Suppressor macrophage (primary cell): ENCODE results near the gene DDX25.

Experiments used
- DNase-seq, 4 experiments: peaks; one replicate each; pipeline ENCODE4 v3.0.0-alpha.2; 2020 to 2022

The DDX25 gene

DNA sequence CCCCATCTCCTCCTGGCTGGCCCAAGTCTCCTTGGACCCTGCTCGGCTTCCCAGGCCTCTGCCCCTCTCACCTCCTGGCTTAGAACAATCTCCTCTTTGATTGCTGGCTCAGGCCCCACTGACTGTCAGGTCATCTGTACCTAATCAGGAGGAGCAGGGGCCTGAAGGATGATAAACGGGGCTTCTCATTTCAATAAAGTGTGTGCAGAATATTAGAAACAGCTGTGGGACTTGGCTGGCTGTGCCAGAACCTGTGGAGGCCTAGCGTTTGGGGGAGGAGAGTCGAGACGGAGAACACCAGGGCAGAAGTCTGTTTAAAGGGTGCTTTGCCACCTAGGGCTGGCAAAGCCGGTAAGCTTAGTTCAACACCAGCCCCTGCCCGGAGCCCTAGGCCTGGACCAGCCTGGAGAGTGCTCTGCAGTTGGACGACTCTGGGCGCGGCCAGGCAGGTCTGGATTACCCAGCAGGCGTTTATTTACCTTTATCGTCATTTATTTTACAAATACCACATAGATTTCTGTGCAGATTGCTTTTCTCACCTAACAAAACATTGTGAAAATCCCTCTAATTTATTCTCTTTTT lies 31.4 kb downstream of the DDX25 start:
- no peak for DNase-seq

DNA sequence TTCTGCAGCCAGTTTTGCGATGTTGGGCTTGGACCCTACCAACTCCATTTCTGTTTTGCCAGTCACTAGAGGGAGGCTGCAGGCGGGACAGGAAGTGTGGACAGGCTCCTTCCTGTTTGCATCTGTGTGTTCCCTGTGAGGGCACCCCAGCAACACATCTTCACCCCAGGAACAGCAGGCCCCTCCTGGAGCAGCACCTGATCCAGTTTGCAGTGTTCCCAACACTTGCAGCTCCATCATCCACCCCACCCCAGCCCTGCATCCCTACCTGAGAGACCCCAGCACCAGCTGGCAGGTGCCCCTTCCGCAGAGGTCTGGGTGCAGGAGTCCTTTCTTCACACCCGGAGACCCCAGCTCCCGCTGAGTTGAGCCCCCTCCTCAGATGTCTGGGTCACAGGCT lies 34.1 kb downstream of the DDX25 start:
- no peak for DNase-seq

DNA sequence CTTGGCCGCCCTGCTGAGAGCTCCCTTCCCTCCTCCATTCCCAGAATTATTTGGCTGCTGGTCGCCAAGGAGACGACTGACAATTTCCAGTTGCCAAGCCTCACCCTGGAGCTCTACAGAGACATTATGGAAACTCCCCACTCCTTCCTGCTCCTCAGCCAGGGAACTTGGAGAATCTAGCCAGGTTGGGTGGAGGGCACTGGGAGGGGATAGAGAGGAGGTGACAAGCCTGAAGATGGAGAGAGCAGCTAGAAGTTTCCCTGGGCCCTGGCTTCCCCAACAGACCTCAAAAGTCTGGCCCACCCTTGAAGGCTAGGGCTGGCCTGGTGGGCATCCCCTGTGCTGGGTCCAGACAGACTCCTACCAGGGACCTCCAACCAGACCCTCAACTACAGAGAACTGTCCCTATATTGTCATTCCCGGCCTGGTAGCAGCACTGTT lies 34.8 kb downstream of the DDX25 start:
- DNase-seq, result no peak

- DNase-seq, result no peak
These were observed 35.8 kb downstream of the DDX25 start for GRCh38 chr11:125940145-125940544.

GRCh38 chr11:125941267-125941618 lies 36.9 kb downstream of the DDX25 start:
- no peak for DNase-seq

GRCh38 chr11:125941619-125942611 lies 37.6 kb downstream of the DDX25 start:
- peak; percentile 1 to 25 (median 12) for DNase-seq

GRCh38 chr11:125942771-125943428 lies 38.6 kb downstream of the DDX25 start:
- no peak for DNase-seq

DNA sequence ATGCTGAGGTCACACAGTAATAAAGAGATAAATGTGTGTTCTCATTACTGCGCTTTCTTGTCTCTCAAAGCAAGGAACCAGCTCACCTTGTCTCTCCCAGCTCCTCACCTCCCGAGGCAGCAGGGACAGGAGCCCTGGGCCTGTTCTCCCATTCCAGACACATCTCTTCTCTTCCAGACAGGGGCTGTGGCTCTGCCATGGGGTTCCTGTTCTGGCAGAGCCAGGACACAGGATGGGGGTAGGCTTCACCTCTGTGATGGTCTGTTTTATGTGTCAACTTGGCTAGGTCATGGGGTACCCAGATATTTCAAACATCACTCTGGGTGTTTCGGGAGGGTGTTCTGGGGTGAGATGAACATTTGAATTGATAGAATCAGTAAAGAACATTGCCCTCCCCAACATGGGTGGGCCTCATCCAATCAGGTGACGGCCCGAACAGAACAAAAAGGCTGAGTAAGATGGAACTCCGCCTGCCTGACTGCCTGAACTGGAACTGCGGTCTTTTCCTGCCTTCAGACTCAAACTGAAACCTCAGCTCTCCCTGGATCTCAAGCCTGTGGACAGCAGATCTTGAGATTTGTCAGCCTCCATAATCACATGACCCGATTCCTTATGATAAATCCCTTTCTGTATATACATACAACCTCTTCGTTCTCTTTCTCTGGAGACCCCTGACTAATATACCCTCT lies 39.5 kb downstream of the DDX25 start:
- DNase-seq, result no peak

DNA sequence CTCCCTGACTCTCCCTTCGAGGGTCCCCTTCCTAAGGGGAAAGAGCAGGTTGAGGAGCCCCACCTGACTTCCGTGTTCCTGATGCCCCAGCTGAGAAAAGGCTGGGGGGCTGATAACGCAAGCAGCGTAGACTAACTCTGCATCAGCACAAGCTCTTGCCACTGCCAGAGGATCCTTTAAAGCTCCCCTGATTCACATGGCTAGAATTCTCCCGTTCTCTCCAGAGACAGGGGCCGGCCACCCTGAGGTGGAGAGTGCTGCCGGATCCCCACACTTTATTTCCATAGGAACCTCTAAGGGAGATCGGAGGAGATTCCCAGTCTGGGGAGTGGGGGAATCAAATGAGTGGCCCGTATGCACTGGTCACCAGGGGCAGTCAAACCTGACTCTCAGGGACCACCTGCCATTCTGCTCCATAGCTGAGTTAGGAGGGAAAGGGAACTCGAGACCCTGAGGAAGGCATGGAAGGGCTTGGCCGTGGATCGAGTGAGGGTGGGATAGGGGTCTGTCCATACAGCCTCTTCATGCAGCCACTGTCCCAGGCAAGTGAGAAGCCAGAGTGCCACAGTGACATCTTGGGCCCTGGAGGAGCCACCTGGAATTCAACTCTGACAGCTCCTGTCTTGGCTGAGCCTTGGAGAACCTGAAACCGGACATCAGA lies 40.2 kb downstream of the DDX25 start:
- DNase-seq, result no peak

DNA sequence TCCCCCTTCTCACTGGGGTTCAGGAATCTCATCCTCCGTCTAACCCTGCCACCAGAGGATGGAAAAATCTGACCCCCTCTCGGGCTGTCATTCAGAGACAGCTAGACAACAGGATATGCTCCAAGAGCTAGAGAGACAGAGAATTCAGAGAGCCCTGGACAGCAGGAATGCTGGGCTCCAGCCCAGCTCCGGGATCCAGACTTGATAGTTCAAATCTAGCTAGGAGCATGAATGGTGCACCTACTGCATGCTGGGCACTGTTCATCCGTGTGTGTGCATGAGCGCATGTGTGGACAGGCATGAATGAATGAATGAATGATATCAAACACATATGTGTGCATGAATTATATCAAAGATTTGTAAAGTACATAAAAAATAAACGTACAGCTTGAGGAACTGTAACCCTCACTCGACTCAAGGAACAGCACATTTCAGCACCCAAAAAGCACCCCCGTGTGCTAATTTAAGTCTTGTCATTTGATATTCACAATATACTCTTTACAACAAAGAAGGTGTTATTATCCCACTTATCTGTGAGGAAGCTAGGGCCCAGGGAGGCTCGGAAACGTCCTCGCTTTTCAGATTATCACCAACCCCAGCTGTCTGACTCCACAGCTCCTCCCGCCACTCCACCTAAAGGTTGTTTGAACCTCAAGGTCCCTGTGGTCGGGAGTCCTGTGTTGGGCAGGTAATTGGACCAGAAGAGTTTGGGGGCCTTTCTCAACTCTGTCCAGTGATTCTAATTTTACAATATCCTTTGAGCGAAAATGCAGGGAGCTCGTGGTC lies 40.9 kb downstream of the DDX25 start:
- DNase-seq, result no peak

DNA sequence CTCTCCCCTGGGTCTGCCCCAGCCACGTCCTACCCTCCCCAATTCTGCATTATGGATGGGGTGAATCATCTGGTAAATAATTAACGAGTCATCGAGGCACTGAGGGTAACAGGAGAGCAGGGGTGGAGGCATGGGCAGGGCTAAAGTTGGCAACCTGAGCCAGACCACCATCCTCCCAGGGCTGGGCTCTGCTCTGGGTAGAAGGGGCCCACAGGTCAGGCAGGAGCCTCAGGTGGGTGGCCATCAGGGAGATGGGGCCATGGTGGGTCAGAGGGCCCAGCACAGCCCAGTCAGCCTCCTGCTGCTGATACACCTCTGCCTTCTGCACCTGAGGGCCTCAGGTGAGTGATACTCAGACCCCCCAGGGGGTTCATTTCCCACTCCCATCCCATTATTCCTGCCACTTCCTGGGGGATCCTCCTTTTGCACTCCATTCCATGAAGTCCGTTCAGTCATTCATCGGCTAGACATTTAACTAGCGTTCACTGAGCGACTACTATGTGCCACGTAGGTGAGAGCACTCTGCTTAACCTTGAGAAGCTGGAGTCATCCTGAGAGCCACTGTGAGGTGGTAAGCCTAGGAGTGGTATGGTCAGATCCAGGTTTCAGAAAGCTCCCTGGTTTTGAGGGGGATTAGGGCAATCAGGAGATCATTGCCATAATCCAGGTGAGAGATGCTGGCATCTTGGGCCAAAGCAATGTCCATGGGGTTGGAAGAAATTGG lies 41.7 kb downstream of the DDX25 start, which contains the start of gene VSIG10L2:
Gene VSIG10L2 (plus strand): TSS at position 248 of the 724 bp plus-strand sequence. CDS start 12 bp downstream, at position 260.
- no peak for DNase-seq

GRCh38 chr11:125946712-125947418 lies 42.6 kb downstream of the DDX25 start:
- no peak for DNase-seq

GRCh38 chr11:125947419-125948277 lies 43.3 kb downstream of the DDX25 start:
- no peak for DNase-seq

DNA sequence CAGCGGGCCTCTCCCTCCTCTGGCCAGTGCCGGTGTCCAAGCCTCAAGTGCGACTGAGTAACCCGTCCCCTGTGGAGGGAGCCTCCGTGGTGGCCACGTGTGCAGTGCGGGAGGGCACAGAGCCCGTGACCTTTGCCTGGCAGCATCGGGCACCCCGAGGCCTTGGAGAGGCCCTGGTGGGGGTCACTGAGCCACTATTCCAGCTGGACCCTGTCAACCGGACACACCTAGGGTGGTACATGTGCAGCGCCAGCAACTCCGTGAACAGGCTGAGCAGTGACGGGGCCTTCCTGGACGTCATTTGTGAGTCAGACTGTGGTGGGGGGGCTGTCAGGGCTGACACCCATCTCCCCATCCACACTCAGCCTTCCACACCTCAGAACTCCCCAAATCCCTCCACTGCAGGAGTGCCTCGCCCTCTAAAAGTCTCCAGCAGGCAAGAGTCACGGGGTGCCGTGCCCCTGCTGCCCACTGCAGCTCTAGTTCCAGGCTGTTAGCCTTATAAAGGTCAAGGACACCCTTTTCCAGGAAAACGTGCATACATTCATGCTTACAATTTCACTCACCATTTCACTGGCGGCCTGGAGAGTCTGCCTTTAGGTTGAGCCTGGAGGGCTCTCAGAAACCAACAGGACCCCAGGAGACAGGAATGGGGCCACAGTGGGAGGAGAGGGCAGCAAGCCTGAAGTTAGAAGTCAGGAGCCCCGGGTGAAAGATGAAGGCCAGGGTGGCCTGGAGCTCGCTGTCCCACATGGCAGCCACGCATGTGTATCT lies 44.2 kb downstream of the DDX25 start:
- no peak for DNase-seq

GRCh38 chr11:125949271-125950177 lies 45.2 kb downstream of the DDX25 start:
- no peak for DNase-seq

DNA sequence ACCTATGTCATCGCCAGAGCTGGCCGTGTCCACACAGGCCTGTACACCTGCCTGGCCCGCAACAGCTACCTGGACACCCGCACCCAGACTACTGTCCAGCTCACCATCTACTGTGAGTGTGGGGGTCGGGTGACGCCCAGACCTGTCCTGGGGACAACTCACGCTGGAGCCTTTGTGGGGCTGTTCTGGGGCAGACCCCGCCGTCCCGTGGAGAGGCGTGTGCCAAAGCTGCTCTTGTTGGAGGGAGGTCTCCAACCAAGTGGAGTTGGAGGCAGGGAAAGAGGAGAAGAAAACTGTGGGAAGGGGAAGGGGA lies 45.8 kb downstream of the DDX25 start:
- no peak for DNase-seq
